Transverse colon (tissue), 4 donors: ENCODE measurements around the gene TPPP. TPM values are rescaled to one million over a fixed set of nuclear protein-coding genes. Genes with fewer than 3 reads are reported as not detected.
"Not testable (repeated sequence)": the region's sequence is repeated elsewhere in the genome, so short reads cannot be mapped to it uniquely, and the experiment has no call there.

Experiments used
- DNase-seq: peaks from one replicate; pipeline ENCODE4 v3.0.0-alpha.2; 2019
- H3K27ac ChIP-seq, 4 donors: fragments of 200-600 bp; sonication (generic); 2 replicates each; pipeline ENCODE4 v1.5.1; 2016 to 2018; ENCODE audit warnings: inconsistent platforms in 4 of 4
- H3K27me3 ChIP-seq: fragments of 200-600 bp; sonication (generic); 2 replicates; pipeline ENCODE4 v1.5.1; 2017; ENCODE audit warnings: inconsistent platforms
- H3K36me3 ChIP-seq, 4 donors: fragments of 200-600 bp; sonication (generic); 2 replicates each; pipeline ENCODE4 v1.5.1; 2017 to 2019; ENCODE audit warnings: inconsistent platforms in 4 of 4
- H3K4me1 ChIP-seq, 4 donors: fragments of 200-600 bp; sonication (generic); 2 replicates each; pipeline ENCODE4 v1.5.1; 2017 to 2020; ENCODE audit warnings: inconsistent platforms in 4 of 4
- H3K4me3 ChIP-seq, 4 donors: fragments of 200-600 bp; sonication (generic); 1 replicate in 1 of 4; 2 replicates in 3 of 4; pipeline versions ENCODE4 v1.5.1 to v1.6.1; 2017 to 2019; ENCODE audit warnings: inconsistent platforms in 4 of 4
- H3K9me3 ChIP-seq, 2 donors: fragments of 200-600 bp; sonication (generic); 2 replicates each; pipeline ENCODE4 v1.5.1; 2017 to 2019; ENCODE audit warnings: inconsistent platforms in 2 of 2
- CTCF ChIP-seq, 5 experiments: fragments of 200-600 bp in 3 of 5; fragments of 450-650 bp in 2 of 5; sonication (generic) in 3 of 5; IDR thresholded peaks; 1 replicate in 2 of 5; 2 replicates in 3 of 5; pipeline ENCODE4 v1.5.1; 2016 to 2017; ENCODE audit warnings: antibody characterized with exemption in 5 of 5, inconsistent platforms in 3 of 5, mild to moderate bottlenecking in 2 of 5, moderate library complexity in 1 of 5
- EP300 ChIP-seq: sonication (generic); formaldehyde crosslinking; IDR thresholded peaks from one replicate; pipeline ENCODE4 v1.6.1; 2017; ENCODE audit warnings: antibody characterized with exemption, low read depth
- POLR2A ChIP-seq: fragments of 450-650 bp; IDR thresholded peaks from one replicate; pipeline ENCODE4 v1.6.1; 2016; ENCODE audit warnings: antibody characterized with exemption, mild to moderate bottlenecking, moderate library complexity
- POLR2AphosphoS5 ChIP-seq, 3 donors: sonication (generic); formaldehyde crosslinking; IDR thresholded peaks; one replicate each; pipeline ENCODE4 v1.6.1; 2016; ENCODE audit warnings: antibody characterized with exemption in 3 of 3
- WGBS, 2 donors: methylation state at CpG; one replicate each; pipeline ENCODE4 v1.1.5; 2018; ENCODE audit warnings: low coverage in 1 of 2; 5-methylcytosine and 5-hydroxymethylcytosine counted together
- in situ Hi-C, 4 donors: fragments of 200-750 bp; cut with MboI; loops; one replicate each; pipeline versions ENCODE4 v1.15.0 to v1.15.1; 2017; ENCODE audit warnings: low sequenced_read_pairs in 3 of 4, low pct_ligation_motif_present in 1 of 4, low pct_unique_long_range_greater_than_20kb in 1 of 4
- intact Hi-C: fragments of 100-400 bp; cut with DNase I; formaldehyde crosslinking; loops from one replicate; pipeline ENCODE4 v1.15.1; 2023; ENCODE audit warnings: low total_unique reads
- total RNA-seq, 4 donors: library from RNA; depleted of rRNA; stranded (reverse); fragments of >200 nt; gene quantifications; one replicate each; pipeline ENCODE4 v1.1.0, GENCODE V29; 2016

TPPP gene
- total RNA-seq, 4 donors from 2014 or later, result 2.2 to 40.6 (median 4.1) TPM

- H3K36me3 ChIP-seq, DNase-seq, H3K4me3 ChIP-seq, H3K9me3 ChIP-seq, H3K27ac ChIP-seq, intact Hi-C loops, H3K4me1 ChIP-seq, H3K27me3 ChIP-seq, in situ Hi-C loops: not testable (repeated sequence)
- WGBS, 2 donors, result 91% methylated on average over 25 of the region's 30 CpGs; no CpG with 5 or more reads in 1 of the 2 donors
Measured at GRCh38 chr5:688348-689010, 4.7 kb downstream of the TPPP start.

DNA sequence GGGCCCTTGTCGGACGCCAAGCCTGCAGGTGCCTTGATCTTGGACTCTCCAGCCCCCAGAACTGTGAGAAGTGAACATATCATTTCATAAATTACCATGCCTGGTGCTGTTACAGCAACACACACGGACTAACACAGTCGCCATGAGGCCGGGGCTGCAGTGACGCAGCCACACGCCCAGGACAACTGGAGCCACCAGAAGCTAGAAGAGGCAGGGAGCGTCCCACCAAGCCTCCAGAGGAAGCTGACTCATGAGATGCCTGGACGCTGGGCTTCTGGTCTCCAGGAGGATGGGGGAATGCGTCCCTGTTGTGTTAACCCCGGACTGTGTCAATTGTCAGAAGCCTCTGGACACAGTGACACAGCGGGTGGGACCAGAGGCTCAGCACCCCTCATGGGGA is 6.2 kb downstream of the TPPP start:
- H3K36me3 ChIP-seq, H3K27ac ChIP-seq, H3K9me3 ChIP-seq, H3K27me3 ChIP-seq, H3K4me1 ChIP-seq, intact Hi-C loops, H3K4me3 ChIP-seq, in situ Hi-C loops, DNase-seq: not testable (repeated sequence)
- 86% methylated on average over 11 of the region's 12 CpGs; no CpG with 5 or more reads in 1 of the 2 donors for WGBS, 2 donors

DNA sequence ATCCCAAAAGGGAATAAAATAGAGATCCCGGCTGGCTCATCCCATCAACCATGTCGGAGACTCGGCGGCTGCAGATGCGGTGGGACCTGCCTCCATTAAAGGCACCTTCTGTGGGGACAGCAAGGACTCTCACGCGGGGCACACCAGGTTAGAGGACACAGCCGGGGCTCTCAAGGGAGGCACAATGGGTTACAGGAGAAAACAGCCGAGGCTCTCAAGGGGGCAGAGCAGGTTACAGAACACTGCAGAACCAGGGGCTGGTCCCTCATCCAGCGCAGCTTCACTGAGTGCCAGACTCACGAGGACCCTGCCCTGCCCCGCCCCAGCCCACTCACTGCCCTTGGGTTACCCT is 7.0 kb downstream of the TPPP start:
- H3K4me1 ChIP-seq, H3K36me3 ChIP-seq, H3K4me3 ChIP-seq, H3K27ac ChIP-seq, intact Hi-C loops, DNase-seq, H3K9me3 ChIP-seq, in situ Hi-C loops, H3K27me3 ChIP-seq: not testable (repeated sequence)
- WGBS, 2 donors, result 86 to 90% methylated on average over 7 to 11 of the region's 12 CpGs

GRCh38 chr5:685262-686171 is 7.6 kb downstream of the TPPP start:
- Histone ChIP-seq H3K4me3 (no peak overlapping the region), H3K9me3 (no peaks in the 10 kb centered on the region), H3K4me1 (no peaks in the 10 kb centered on the region), H3K36me3 (no peaks in the 10 kb centered on the region), H3K27ac (no peak overlapping the region), H3K27me3 (no peaks in the 10 kb centered on the region)
- intact Hi-C loops (no loop called here), in situ Hi-C loops (no loop called here)
- WGBS, 2 donors, result 80 to 93% methylated on average over 1 to 18 of the region's 24 CpGs
- TF ChIP-seq CTCF (IDR thresholded peaks at IDR 0.05) (no peak), POLR2A (no peak), POLR2AphosphoS5 (IDR thresholded peaks at IDR 0.05) (no peak), EP300 (no peak)
- DNase-seq, result no peak

DNA sequence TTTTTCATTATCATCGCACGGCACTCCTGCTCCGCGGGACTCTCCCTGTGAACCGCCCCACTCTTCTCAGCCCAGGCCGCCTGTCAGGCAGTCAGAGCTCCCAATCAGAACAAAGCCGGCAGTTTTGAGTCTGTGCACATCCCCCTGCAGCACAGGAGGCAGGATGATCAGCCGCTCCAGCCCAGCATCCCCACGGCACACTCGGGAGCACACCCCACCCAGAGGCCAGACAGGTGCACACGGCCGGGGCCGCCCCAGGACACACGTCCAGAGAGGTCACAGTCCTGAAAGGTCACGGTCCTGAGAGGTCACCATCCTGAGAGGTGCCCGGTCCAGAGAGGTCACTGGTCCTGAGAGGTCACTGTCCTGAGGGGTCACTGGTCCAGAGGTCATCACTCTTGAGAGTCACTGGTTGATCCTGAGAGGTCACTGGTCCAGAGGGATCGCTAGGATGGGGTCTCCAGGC is 8.4 kb downstream of the TPPP start:
- H3K36me3 ChIP-seq, result no peaks in the 10 kb centered on the region
- H3K4me1 ChIP-seq, result no peaks in the 10 kb centered on the region
- H3K27me3 ChIP-seq, result no peaks in the 10 kb centered on the region
- in situ Hi-C loops, result no loop called here
- H3K27ac ChIP-seq, result no peak overlapping the region
- TF ChIP-seq CTCF (IDR thresholded peaks at IDR 0.05) (no peak), EP300 (no peak), POLR2A (no peak), POLR2AphosphoS5 (IDR thresholded peaks at IDR 0.05) (no peak)
- no peak for DNase-seq
- intact Hi-C loops, result no loop called here
- WGBS, 2 donors, result 82 to 94% methylated on average over 8 to 17 of the region's 17 CpGs
- no peak overlapping the region for H3K4me3 ChIP-seq
- H3K9me3 ChIP-seq, result no peaks in the 10 kb centered on the region
